Erythroblast (primary cell): ENCODE results near the gene FLT3.

Experiments used
- DNase-seq, 2 experiments: peaks; one replicate each; lab custom pipeline; 2025; lab: John Stamatoyannopoulos, UW
- GATA1 ChIP-seq: IDR thresholded peaks from 2 replicates; pipeline ENCODE4 v1.6.1; 2011; ENCODE audit warnings: low read depth, mild to moderate bottlenecking, control low read depth, low read length, moderate library complexity
- POLR2A ChIP-seq: IDR thresholded peaks from 2 replicates; pipeline ENCODE4 v1.6.1; 2011; ENCODE audit warnings: mild to moderate bottlenecking, low read length

Gene FLT3

GRCh38 chr13:27973291-27973690 is 127.1 kb downstream of the FLT3 start:
- TF ChIP-seq POLR2A (no peak), GATA1 (no peak)
- DNase-seq: no peak

GRCh38 chr13:27972478-27972820 is 127.9 kb downstream of the FLT3 start:
- TF ChIP-seq POLR2A (no peak), GATA1 (no peak)
- DNase-seq: no peak

- TF ChIP-seq GATA1 (no peak), POLR2A (no peak)
- DNase-seq: no peak
These were observed 128.4 kb downstream of the FLT3 start for GRCh38 chr13:27971776-27972477.

- no peak for TF ChIP-seq POLR2A
- no peak for TF ChIP-seq GATA1
- no peak for DNase-seq
These were observed 129.1 kb downstream of the FLT3 start for GRCh38 chr13:27971236-27971645.

GRCh38 chr13:27970382-27971235 is 129.8 kb downstream of the FLT3 start:
- TF ChIP-seq GATA1 (no peak), POLR2A (no peak)

GRCh38 chr13:27969866-27970229 is 130.5 kb downstream of the FLT3 start:
- no peak for DNase-seq
- TF ChIP-seq GATA1 (no peak), POLR2A (no peak)

More at GRCh38 chr13:27970382-27971235, 129.8 kb downstream of the FLT3 start:
- no peak for DNase-seq

- TF ChIP-seq POLR2A: no peak
- no peak for TF ChIP-seq GATA1
- DNase-seq: no peak
These were observed 131.1 kb downstream of the FLT3 start, which contains the start of gene CDX2 for GRCh38 chr13:27969082-27969865. Gene CDX2, minus strand, starts transcription at chr13:27969315. Its CDS starts 309 bp downstream, at chr13:27969006.

GRCh38 chr13:27968316-27969081 is 131.9 kb downstream of the FLT3 start:
- DNase-seq: no peak
- no peak for TF ChIP-seq GATA1
- no peak for TF ChIP-seq POLR2A

GRCh38 chr13:27967736-27968315 is 132.6 kb downstream of the FLT3 start:
- no peak for DNase-seq
- TF ChIP-seq POLR2A (no peak), GATA1 (no peak)

GRCh38 chr13:27967203-27967735 is 133.1 kb downstream of the FLT3 start:
- no peak for DNase-seq
- TF ChIP-seq POLR2A: no peak
- no peak for TF ChIP-seq GATA1

- no peak for DNase-seq
- TF ChIP-seq GATA1 (no peak), POLR2A (no peak)
These were observed 133.7 kb downstream of the FLT3 start for GRCh38 chr13:27966641-27967202.
